Lung (tissue), 12 donors: ENCODE results near the gene ENPP1. TPM values are rescaled to one million over a fixed set of nuclear protein-coding genes. Genes with fewer than 3 reads are reported as not detected.

Experiments
- ATAC-seq: fragments of 200-7000 bp; cut with Tn5 transposase; one replicate; pipeline ENCODE4 v1.9.1; 2020; ENCODE audit warnings: moderate number of reproducible peaks; ENCODE audit not compliant: insufficient read depth, low FRiP score
- DNase-seq, 3 donors: peaks; one replicate each; pipeline ENCODE4 v3.0.0-alpha.2; 2013 to 2017
- H3K27ac ChIP-seq, 2 donors: one replicate each; pipeline ENCODE4 v1.5.1; 2013; ENCODE audit warnings: mild to moderate bottlenecking in 2 of 2, moderate library complexity in 2 of 2, control low read depth in 1 of 2, inconsistent platforms in 1 of 2, low read depth in 1 of 2, low read length in 1 of 2
- H3K27me3 ChIP-seq, 3 donors: one replicate each; pipeline ENCODE4 v1.5.1; 2013; ENCODE audit warnings: low read length in 2 of 3; ENCODE audit not compliant: control insufficient read depth in 3 of 3, insufficient read depth in 3 of 3
- H3K36me3 ChIP-seq, 4 donors: one replicate each; pipeline ENCODE4 v1.5.1; 2013; ENCODE audit warnings: low read length in 4 of 4, mild to moderate bottlenecking in 1 of 4, moderate library complexity in 1 of 4; ENCODE audit not compliant: control insufficient read depth in 4 of 4, insufficient read depth in 4 of 4
- H3K4me1 ChIP-seq, 5 donors: one replicate each; pipeline ENCODE4 v1.5.1; 2013; ENCODE audit warnings: low read length in 5 of 5, mild to moderate bottlenecking in 2 of 5, moderate library complexity in 1 of 5; ENCODE audit not compliant: control insufficient read depth in 5 of 5, insufficient read depth in 5 of 5
- H3K4me3 ChIP-seq: one replicate; pipeline ENCODE4 v1.5.1; 2013; ENCODE audit warnings: mild to moderate bottlenecking, control low read depth, moderate library complexity
- H3K9ac ChIP-seq, 2 donors: one replicate each; pipeline ENCODE4 v1.5.1; 2013; ENCODE audit warnings: low read length in 2 of 2, control low read depth in 1 of 2; ENCODE audit not compliant: insufficient read depth in 1 of 2
- H3K9me3 ChIP-seq, 4 donors: one replicate each; pipeline ENCODE4 v1.5.1; 2013; ENCODE audit warnings: low read length in 3 of 4, mild to moderate bottlenecking in 1 of 4, moderate library complexity in 1 of 4; ENCODE audit not compliant: control insufficient read depth in 4 of 4, insufficient read depth in 3 of 4
- CTCF ChIP-seq: IDR thresholded peaks from 2 replicates; pipeline ENCODE4 v1.5.1; 2012; ENCODE audit warnings: mild to moderate bottlenecking; ENCODE audit errors: control extremely low read depth, extremely low read depth
- WGBS, 2 donors: extraction: QIAGEN DNeasy Blood & Tissue Kit; methylation state at CpG; one replicate each; pipeline ENCODE4 v1.1.7; 2013; 5-methylcytosine and 5-hydroxymethylcytosine counted together
- polyA plus RNA-seq, 2 donors: library from polyadenylated mRNA; stranded (reverse); fragments of 200-250 nt; gene quantifications; one replicate each; pipeline ENCODE4 v1.2.1, GENCODE V29; 2013
- total RNA-seq, 2 donors: library from RNA; depleted of rRNA in 1 of 2; stranded (reverse); fragments of >200 nt in 1 of 2; gene quantifications; one replicate each; pipeline ENCODE4 v1.2.1, GENCODE V29; 2014 to 2021
- donor health status: control.
- donor health status: control.
- donor health status: Bipolar disorder and iron deficiency.
- donor health status: healthy.
- donor health status: DM: yes; HTN: yes; CAD: no.

ENPP1 gene
- total and polyA plus RNA-seq, 4 donors, result 0.21 to 7.3 (median 0.82) TPM

- Histone ChIP-seq H3K9me3 (peaks cover 0 to 7% (median 3%) of the 10 kb centered on the region in 4 donors), H3K4me3 (no peak overlapping the region), H3K4me1 (no peaks in the 10 kb centered on the region), H3K27ac (no peak overlapping the region), H3K36me3 (no peaks in the 10 kb centered on the region), H3K9ac (no peak overlapping the region), H3K27me3 (no peaks in the 10 kb centered on the region)
- no peak for TF ChIP-seq CTCF
- no peak for ATAC-seq
- DNase-seq, result no peak
- WGBS, 2 donors, result 82 to 90% methylated on average over 9 of the region's 9 CpGs
These were observed 111.0 kb downstream of the ENPP1 start for GRCh38 chr6:131918650-131919355.

GRCh38 chr6:131920656-131921055 is 112.8 kb downstream of the ENPP1 start:
- H3K4me3 ChIP-seq, result no peak overlapping the region
- TF ChIP-seq CTCF, result no peak
- H3K27ac ChIP-seq, result no peak overlapping the region
- H3K27me3 ChIP-seq, result no peaks in the 10 kb centered on the region
- ATAC-seq, result no peak
- DNase-seq, result no peak
- H3K4me1 ChIP-seq, result no peaks in the 10 kb centered on the region
- 79 to 95% methylated on average over 3 of the region's 3 CpGs for WGBS, 2 donors
- H3K9ac ChIP-seq, result no peak overlapping the region
- peaks cover 0 to 9% (median 3%) of the 10 kb centered on the region in 4 donors for H3K9me3 ChIP-seq
- no peaks in the 10 kb centered on the region for H3K36me3 ChIP-seq

GRCh38 chr6:131923356-131923755 is 115.5 kb downstream of the ENPP1 start:
- DNase-seq (peak; percentile 53 to 68 (median 53)), ATAC-seq (peak; percentile 87)
- Histone ChIP-seq H3K9ac (no peak overlapping the region), H3K27ac (no peak overlapping the region), H3K9me3 (peaks cover 0 to 7% (median 3%) of the 10 kb centered on the region in 4 donors), H3K4me1 (no peaks in the 10 kb centered on the region), H3K4me3 (no peak overlapping the region), H3K27me3 (no peaks in the 10 kb centered on the region), H3K36me3 (no peaks in the 10 kb centered on the region)
- TF ChIP-seq CTCF, result peak; percentile 45
- 16 to 27% methylated on average over 2 of the region's 2 CpGs for WGBS, 2 donors
